ENCODE results near the gene NTM. TPM values are rescaled to one million over a fixed set of nuclear protein-coding genes. Genes with fewer than 3 reads are reported as not detected.

NTM gene
- total RNA-seq, 1 experiment from 2014 or later: 16.4 TPM

GRCh38 chr11:131829725-131830124, 459.3 kb downstream of the NTM start (continued):
- TF ChIP-seq CTCF (IDR thresholded peaks at IDR 0.05): no peak
- TF ChIP-seq RORB (CRISPR knock-in tag; IDR thresholded peaks at IDR 0.05): no peak
- TF ChIP-seq FOXJ3 (CRISPR knock-in tag; IDR thresholded peaks at IDR 0.05; ENCODE audit: borderline replicate concordance): no peak

- DNase-seq (ENCODE audit: low spot score) (no peak), ATAC-seq (no peak)
- H3K27ac Mint-ChIP-seq: no peak overlapping the region
- H3K4me3 Mint-ChIP-seq: no peak overlapping the region
- H3K36me3 Mint-ChIP-seq: no peaks in the 10 kb centered on the region
- peaks cover 3% of the 10 kb centered on the region; the same call in 1 of the 2 replicates for H3K4me1 Mint-ChIP-seq
- H3K9me3 Mint-ChIP-seq: no peaks in the 10 kb centered on the region
- no peaks in the 10 kb centered on the region for H3K27me3 Mint-ChIP-seq (ENCODE audit: low read depth)
- ChIA-PET CTCF (no interaction called here), POLR2A (no interaction called here)
- TF ChIP-seq RELA (CRISPR knock-in tag; IDR thresholded peaks at IDR 0.05; ENCODE audit: borderline replicate concordance) (no peak), NFE2L1 (CRISPR knock-in tag; IDR thresholded peaks at IDR 0.05) (no peak), ZNF121 (CRISPR knock-in tag; IDR thresholded peaks at IDR 0.05) (no peak)
These were observed 461.7 kb downstream of the NTM start for GRCh38 chr11:131832079-131832478.

- TF ChIP-seq E2F4 (CRISPR knock-in tag; IDR thresholded peaks at IDR 0.05; ENCODE audit: borderline replicate concordance, low read depth): no peak
- no peak for TF ChIP-seq JUN (CRISPR knock-in tag; IDR thresholded peaks at IDR 0.05)
- no peak for TF ChIP-seq MXD4 (CRISPR knock-in tag; IDR thresholded peaks at IDR 0.05; ENCODE audit: borderline replicate concordance)
- no peak for TF ChIP-seq ZNF425 (CRISPR knock-in tag; conservative IDR thresholded peaks at IDR 0.05)
- TF ChIP-seq E2F1 (CRISPR knock-in tag; IDR thresholded peaks at IDR 0.05): no peak
- no peak for TF ChIP-seq RORB (CRISPR knock-in tag; IDR thresholded peaks at IDR 0.05)
- TF ChIP-seq KAT7 (CRISPR knock-in tag; IDR thresholded peaks at IDR 0.05; ENCODE audit: borderline replicate concordance): no peak
- no peak for TF ChIP-seq GTF2I (CRISPR knock-in tag; conservative IDR thresholded peaks at IDR 0.05)
- TF ChIP-seq ZNF219 (CRISPR knock-in tag; IDR thresholded peaks at IDR 0.05; ENCODE audit: borderline replicate concordance): no peak
- TF ChIP-seq SMAD3 (CRISPR knock-in tag; IDR thresholded peaks at IDR 0.05; ENCODE audit: borderline replicate concordance): no peak
- TF ChIP-seq PREB (CRISPR knock-in tag; IDR thresholded peaks at IDR 0.05; ENCODE audit: borderline replicate concordance): no peak
- TF ChIP-seq, protein P1, sequence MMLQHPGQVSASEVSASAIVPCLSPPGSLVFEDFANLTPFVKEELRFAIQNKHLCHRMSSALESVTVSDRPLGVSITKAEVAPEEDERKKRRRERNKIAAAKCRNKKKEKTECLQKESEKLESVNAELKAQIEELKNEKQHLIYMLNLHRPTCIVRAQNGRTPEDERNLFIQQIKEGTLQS (CRISPR knock-in tag; conservative IDR thresholded peaks at IDR 0.05): no peak
- ATAC-seq: no peak
- ChIA-PET CTCF (interaction anchor here (1.2 kb wide), 1 partner anchor 85 kb away, joined by 3 read pairs; no protein-coding TSS in a partner anchor), POLR2A (no interaction called here)
- H3K4me3 Mint-ChIP-seq: no peak overlapping the region
- H3K9me3 Mint-ChIP-seq: no peaks in the 10 kb centered on the region
- H3K4me1 Mint-ChIP-seq: peaks cover 14% of the 10 kb centered on the region
- DNase-seq (ENCODE audit: low spot score): no peak
- no peaks in the 10 kb centered on the region for H3K36me3 Mint-ChIP-seq
- no peak overlapping the region for H3K27ac Mint-ChIP-seq
- H3K27me3 Mint-ChIP-seq (ENCODE audit: low read depth): no peaks in the 10 kb centered on the region
These were observed 463.0 kb downstream of the NTM start for GRCh38 chr11:131833366-131833765.
